ENCODE measurements around the gene ZSCAN20. TPM values are rescaled to one million over a fixed set of nuclear protein-coding genes. Genes with fewer than 3 reads are reported as not detected.
A peak's percentile ranks its signal among the peaks of the same experiment; 100 is the strongest.

ZSCAN20 gene
- polyA plus RNA-seq, 1 donor (not counting 4 experiments of a cell fraction or from before 2014, with no cell fraction given), result 3.1 TPM

- FAIRE-seq, result no peak
- H3K79me2 ChIP-seq (ENCODE audit: control insufficient read depth, insufficient read depth, low read length), result no peaks in the 10 kb centered on the region
- no peaks in the 10 kb centered on the region for H3K9me3 ChIP-seq (ENCODE audit: control insufficient read depth, low read depth, low read length)
- H3K4me1 ChIP-seq (ENCODE audit: control insufficient read depth, extremely low read depth, insufficient read depth, low read length), result peaks cover 31% of the 10 kb centered on the region
- TF ChIP-seq CTCF (optimal IDR thresholded peaks at IDR 0.05 in 1 of 3, IDR thresholded peaks at IDR 0.05 in 1 of 3, conservative IDR thresholded peaks at IDR 0.05 in 1 of 3; ENCODE audit: extremely low read depth in 1 of 3, insufficient read depth in 2 of 3, low read length in 3 of 3) (no peak), EZH2 (IDR thresholded peaks at IDR 0.05; ENCODE audit: low read length) (no peak)
- dilution Hi-C loops (cut with MboI; ENCODE audit: extremely low pct_ligation_motif_present, low sequenced_read_pairs), result no loop called here
- no peaks in the 10 kb centered on the region for H3K9me1 ChIP-seq (ENCODE audit: control insufficient read depth, extremely low read depth, insufficient read depth, low read length)
- H3K36me3 ChIP-seq (ENCODE audit: control insufficient read depth in 2 of 2, extremely low read depth in 1 of 2, insufficient read depth in 2 of 2, low read length in 2 of 2), result no peaks in the 10 kb centered on the region
- H3K9ac ChIP-seq (ENCODE audit: control insufficient read depth, extremely low read depth, insufficient read depth, low read length), result no peak overlapping the region
- no peak overlapping the region for H3K27ac ChIP-seq (ENCODE audit: control insufficient read depth, insufficient read depth, low read length)
- peak overlapping the region; percentile 67 for H2AFZ ChIP-seq (ENCODE audit: control insufficient read depth, low read length)
- no peak for DNase-seq (ENCODE audit: low read depth, low spot score)
- no peaks in the 10 kb centered on the region for H4K20me1 ChIP-seq (ENCODE audit: control insufficient read depth, extremely low read depth, insufficient read depth, low read length)
- peak overlapping the region; percentile 27 for H3K4me2 ChIP-seq (ENCODE audit: control insufficient read depth, extremely low read depth, insufficient read depth, low read depth, low read length)
- no peak overlapping the region for H3K4me3 ChIP-seq (ENCODE audit: control insufficient read depth in 2 of 3, extremely low read depth in 1 of 3, insufficient read depth in 2 of 3, low read depth in 1 of 3, low read length in 3 of 3)
- H3K27me3 ChIP-seq (ENCODE audit: control insufficient read depth, extremely low read depth, insufficient read depth, low read length), result no peaks in the 10 kb centered on the region
Measured at GRCh38 chr1:33446590-33446989, 25.9 kb upstream of the ZSCAN20 start.

DNA sequence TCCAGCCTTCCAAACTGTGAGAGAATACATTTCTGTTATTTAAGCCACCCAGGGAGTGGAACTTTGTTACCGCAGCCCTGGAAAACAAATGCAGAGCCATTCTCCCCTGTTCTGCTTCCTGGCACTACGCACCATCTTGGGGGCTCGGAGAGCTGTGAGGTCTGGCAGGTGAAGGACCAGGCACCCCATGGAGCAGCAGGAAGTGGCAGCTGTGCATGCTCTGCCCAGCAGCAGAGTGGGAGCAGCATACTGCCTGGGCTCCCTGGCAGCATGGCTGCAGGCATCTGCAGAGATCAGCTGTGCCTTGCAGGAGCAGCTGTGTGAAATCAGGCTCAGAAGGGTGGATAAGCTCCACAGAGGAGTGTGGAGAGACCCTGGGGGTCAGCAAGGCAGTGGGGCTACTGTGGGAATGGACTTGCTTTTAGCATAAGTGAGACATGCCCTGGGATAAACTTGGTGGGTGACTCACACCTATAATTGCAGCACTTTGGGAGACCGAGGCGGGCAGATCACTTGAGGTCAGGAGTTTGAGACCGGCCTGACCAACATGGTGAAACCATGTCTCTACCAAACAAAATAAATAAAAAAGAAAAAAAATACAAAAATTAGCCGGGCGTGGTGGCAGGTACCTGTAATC lies 17.7 kb upstream of the ZSCAN20 start:
- Histone ChIP-seq H3K79me2 (ENCODE audit: control insufficient read depth, insufficient read depth, low read length) (no peaks in the 10 kb centered on the region), H3K27ac (ENCODE audit: control insufficient read depth, insufficient read depth, low read length) (no peak overlapping the region), H3K4me3 (ENCODE audit: control insufficient read depth in 2 of 3, extremely low read depth in 1 of 3, insufficient read depth in 2 of 3, low read depth in 1 of 3, low read length in 3 of 3) (no peak overlapping the region), H3K9ac (ENCODE audit: control insufficient read depth, extremely low read depth, insufficient read depth, low read length) (no peak overlapping the region), H3K9me1 (ENCODE audit: control insufficient read depth, extremely low read depth, insufficient read depth, low read length) (no peaks in the 10 kb centered on the region), H3K4me2 (ENCODE audit: control insufficient read depth, extremely low read depth, insufficient read depth, low read depth, low read length) (no peak overlapping the region), H2AFZ (ENCODE audit: control insufficient read depth, low read length) (no peak overlapping the region), H3K4me1 (ENCODE audit: control insufficient read depth, extremely low read depth, insufficient read depth, low read length) (peaks cover 18% of the 10 kb centered on the region), H3K9me3 (ENCODE audit: control insufficient read depth, low read depth, low read length) (no peaks in the 10 kb centered on the region), H3K36me3 (ENCODE audit: control insufficient read depth in 2 of 2, extremely low read depth in 1 of 2, insufficient read depth in 2 of 2, low read length in 2 of 2) (no peaks in the 10 kb centered on the region), H4K20me1 (ENCODE audit: control insufficient read depth, extremely low read depth, insufficient read depth, low read length) (no peaks in the 10 kb centered on the region), H3K27me3 (ENCODE audit: control insufficient read depth, extremely low read depth, insufficient read depth, low read length) (no peaks in the 10 kb centered on the region)
- FAIRE-seq, result no peak
- TF ChIP-seq CTCF (optimal IDR thresholded peaks at IDR 0.05 in 1 of 3, IDR thresholded peaks at IDR 0.05 in 1 of 3, conservative IDR thresholded peaks at IDR 0.05 in 1 of 3; ENCODE audit: extremely low read depth in 1 of 3, insufficient read depth in 2 of 3, low read length in 3 of 3) (no peak), EZH2 (IDR thresholded peaks at IDR 0.05; ENCODE audit: low read length) (no peak)
- DNase-seq (ENCODE audit: low read depth, low spot score), result no peak
- dilution Hi-C loops (cut with MboI; ENCODE audit: extremely low pct_ligation_motif_present, low sequenced_read_pairs), result no loop called here

All from keratinocyte (primary cell).